Measurements from ENCODE around the gene CBX5. TPM values are rescaled to one million over a fixed set of nuclear protein-coding genes. Genes with fewer than 3 reads are reported as not detected.
"Not testable (repeated sequence)": the region's sequence is repeated elsewhere in the genome, so short reads cannot be mapped to it uniquely, and the experiment has no call there.

The CBX5 gene
- total RNA-seq, 2 experiments from 2014 or later: 115 to 299 TPM

DNA sequence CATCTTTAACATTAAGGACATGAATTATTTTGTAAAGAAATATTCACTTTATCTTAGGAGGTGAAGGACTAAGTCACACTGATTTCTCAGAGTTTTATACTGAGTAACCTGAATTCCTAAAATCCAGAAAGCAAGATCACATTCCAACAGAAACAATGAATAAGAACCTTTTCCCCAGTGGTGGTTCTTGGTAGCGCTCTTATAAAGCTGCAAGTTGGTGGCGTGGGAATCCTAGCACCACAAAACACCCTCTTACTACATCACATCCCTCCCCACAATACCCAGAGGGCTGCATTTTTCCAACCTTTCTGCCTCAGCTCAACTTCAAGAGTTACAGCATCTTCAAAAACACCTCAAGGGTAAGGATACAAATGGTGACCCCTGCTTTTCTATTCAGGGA is 47.1 kb downstream of the CBX5 start:
- peaks cover 34% of the 10 kb centered on the region for H3K36me3 ChIP-seq (ENCODE audit: insufficient read depth, low read length)
- H3K4me2 ChIP-seq (ENCODE audit: low read length): no peak overlapping the region
- H4K20me1 ChIP-seq (ENCODE audit: insufficient read depth, low read length): no peaks in the 10 kb centered on the region; the same call in 1 of the 2 replicates
- intact Hi-C loops (cut with micrococcal nuclease; ENCODE audit: unreplicated experiment): no loop called here
- no peak overlapping the region for H2AFZ ChIP-seq (ENCODE audit: low read length)
- ChIA-PET POLR2A (no interaction called here), CTCF (ENCODE audit: unreplicated experiment) (no interaction called here)
- BruUV-seq (replicated peaks): no TSS peak
- H3K79me2 ChIP-seq (ENCODE audit: insufficient read depth, low read depth, low read length): no peaks in the 10 kb centered on the region
- H3K9me2 ChIP-seq (ENCODE audit: insufficient read depth, low read length): no peaks in the 10 kb centered on the region
- no peak for TF ChIP-seq EZH2phosphoT487 (IDR thresholded peaks at IDR 0.05; ENCODE audit: borderline replicate concordance, low read depth, low read length)
- TF ChIP-seq CTCF (conservative IDR thresholded peaks at IDR 0.05; ENCODE audit: low read length): no peak
- H3K9me3 ChIP-seq (ENCODE audit: low read length): no peaks in the 10 kb centered on the region
- no peak for DNase-seq (ENCODE audit: low spot score)
- H3K27ac ChIP-seq (ENCODE audit: low read depth, low read length, poor library complexity, severe bottlenecking): no peak overlapping the region
- no peaks in the 10 kb centered on the region for H3K4me1 ChIP-seq (ENCODE audit: insufficient read depth, low read length, poor library complexity, severe bottlenecking)
- no peak overlapping the region for H3K4me3 ChIP-seq (ENCODE audit: low read depth, low read length, poor library complexity, severe bottlenecking)

DNA sequence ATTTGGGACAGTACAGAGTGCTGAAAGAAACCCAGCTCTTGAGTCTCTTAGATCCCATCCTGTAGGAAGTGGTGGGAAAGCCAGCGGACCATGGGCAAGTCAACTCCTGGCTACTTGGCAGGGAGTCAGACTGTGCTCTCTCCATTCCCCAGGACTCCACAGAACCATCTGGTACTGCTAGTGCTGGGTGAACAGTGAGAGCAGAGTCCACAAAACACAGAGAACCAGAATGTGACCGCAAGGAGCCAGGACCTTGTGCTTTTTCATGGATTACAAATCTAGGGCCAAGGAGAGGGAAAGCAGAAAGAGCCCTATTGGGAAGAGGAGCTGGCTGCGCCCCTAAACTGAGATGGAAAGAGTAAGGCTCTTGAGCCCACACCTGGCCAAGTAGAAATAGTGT is 48.7 kb downstream of the CBX5 start:
- H3K9me3 ChIP-seq (ENCODE audit: low read length); H2AFZ ChIP-seq (ENCODE audit: low read length); H3K79me2 ChIP-seq (ENCODE audit: insufficient read depth, low read depth, low read length); H3K27ac ChIP-seq (ENCODE audit: low read depth, low read length, poor library complexity, severe bottlenecking); H3K9me2 ChIP-seq (ENCODE audit: insufficient read depth, low read length); BruUV-seq (replicated peaks); H3K4me3 ChIP-seq (ENCODE audit: low read depth, low read length, poor library complexity, severe bottlenecking); CTCF ChIA-PET (ENCODE audit: unreplicated experiment); DNase-seq (ENCODE audit: low spot score); H3K4me2 ChIP-seq (ENCODE audit: low read length); H4K20me1 ChIP-seq (ENCODE audit: insufficient read depth, low read length); intact Hi-C loops (cut with micrococcal nuclease; ENCODE audit: unreplicated experiment); H3K4me1 ChIP-seq (ENCODE audit: insufficient read depth, low read length, poor library complexity, severe bottlenecking): not testable (repeated sequence)
- POLR2A ChIA-PET: interaction anchor here (0.6 kb wide), 1 partner anchor 23 kb away, joined by 3 read pairs; no protein-coding TSS in a partner anchor
- H3K36me3 ChIP-seq (ENCODE audit: insufficient read depth, low read length): peaks cover 21% of the 10 kb centered on the region

DNA sequence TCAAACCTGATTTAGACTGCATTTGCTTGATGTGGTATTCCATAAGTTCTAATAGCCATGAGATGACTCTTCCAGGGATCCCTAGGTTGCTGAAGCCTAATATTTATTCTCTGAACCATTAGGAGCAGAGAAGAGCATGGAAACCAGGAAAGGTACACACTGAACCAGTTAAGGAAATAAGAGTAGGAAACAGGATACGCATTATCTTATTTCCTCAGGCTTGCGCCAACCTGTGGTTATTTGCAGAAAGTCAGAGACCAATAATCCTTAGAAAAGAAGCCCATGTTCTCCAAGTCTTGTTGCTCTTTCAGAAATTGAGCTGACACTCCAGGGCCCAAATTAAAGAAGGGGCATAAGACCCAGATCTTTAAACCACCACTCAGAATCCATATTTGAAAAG is 49.4 kb downstream of the CBX5 start:
- peaks cover 14% of the 10 kb centered on the region; the same call in 1 of the 2 replicates for H3K36me3 ChIP-seq (ENCODE audit: insufficient read depth, low read length)
- intact Hi-C loops (cut with micrococcal nuclease; ENCODE audit: unreplicated experiment): no loop called here
- no peak for DNase-seq (ENCODE audit: low spot score)
- TF ChIP-seq CTCF (conservative IDR thresholded peaks at IDR 0.05; ENCODE audit: low read length): peak; percentile 30; the same call in 1 of the 2 replicates
- no peak for TF ChIP-seq EZH2phosphoT487 (IDR thresholded peaks at IDR 0.05; ENCODE audit: borderline replicate concordance, low read depth, low read length)
- H3K4me3 ChIP-seq (ENCODE audit: low read depth, low read length, poor library complexity, severe bottlenecking): no peak overlapping the region
- no peaks in the 10 kb centered on the region; the same call in 1 of the 2 replicates for H4K20me1 ChIP-seq (ENCODE audit: insufficient read depth, low read length)
- H3K4me2 ChIP-seq (ENCODE audit: low read length): no peak overlapping the region
- no peak overlapping the region for H2AFZ ChIP-seq (ENCODE audit: low read length)
- no TSS peak for BruUV-seq (replicated peaks)
- no peaks in the 10 kb centered on the region for H3K79me2 ChIP-seq (ENCODE audit: insufficient read depth, low read depth, low read length)
- ChIA-PET CTCF (ENCODE audit: unreplicated experiment) (no interaction called here), POLR2A (no interaction called here)
- no peaks in the 10 kb centered on the region for H3K9me3 ChIP-seq (ENCODE audit: low read length)
- no peaks in the 10 kb centered on the region for H3K4me1 ChIP-seq (ENCODE audit: insufficient read depth, low read length, poor library complexity, severe bottlenecking)
- no peak overlapping the region for H3K27ac ChIP-seq (ENCODE audit: low read depth, low read length, poor library complexity, severe bottlenecking)
- H3K9me2 ChIP-seq (ENCODE audit: insufficient read depth, low read length): no peaks in the 10 kb centered on the region
